IPS-18a (cell line): ENCODE measurements around the gene SLC28A1.

Experiments
- H3K27ac ChIP-seq: one replicate; pipeline ENCODE4 v1.5.1; 2013; ENCODE audit warnings: low read length
- H3K27me3 ChIP-seq: one replicate; pipeline ENCODE4 v1.6.1; 2013; ENCODE audit warnings: mild to moderate bottlenecking, low read length; ENCODE audit not compliant: control insufficient read depth, insufficient read depth
- H3K36me3 ChIP-seq: one replicate; pipeline ENCODE4 v1.6.1; 2013; ENCODE audit warnings: low read depth, low read length; ENCODE audit not compliant: control insufficient read depth
- H3K4me1 ChIP-seq: one replicate; pipeline ENCODE4 v1.6.1; 2013; ENCODE audit warnings: low read depth, low read length; ENCODE audit not compliant: control insufficient read depth
- H3K4me3 ChIP-seq: one replicate; pipeline ENCODE4 v1.5.1; 2013; ENCODE audit warnings: low read length
- H3K9ac ChIP-seq: one replicate; pipeline ENCODE4 v1.6.1; 2013; ENCODE audit warnings: mild to moderate bottlenecking, low read length, moderate library complexity
- H3K9me3 ChIP-seq: one replicate; pipeline ENCODE4 v1.6.1; 2013; ENCODE audit warnings: low read depth, low read length; ENCODE audit not compliant: control insufficient read depth

The SLC28A1 gene

DNA sequence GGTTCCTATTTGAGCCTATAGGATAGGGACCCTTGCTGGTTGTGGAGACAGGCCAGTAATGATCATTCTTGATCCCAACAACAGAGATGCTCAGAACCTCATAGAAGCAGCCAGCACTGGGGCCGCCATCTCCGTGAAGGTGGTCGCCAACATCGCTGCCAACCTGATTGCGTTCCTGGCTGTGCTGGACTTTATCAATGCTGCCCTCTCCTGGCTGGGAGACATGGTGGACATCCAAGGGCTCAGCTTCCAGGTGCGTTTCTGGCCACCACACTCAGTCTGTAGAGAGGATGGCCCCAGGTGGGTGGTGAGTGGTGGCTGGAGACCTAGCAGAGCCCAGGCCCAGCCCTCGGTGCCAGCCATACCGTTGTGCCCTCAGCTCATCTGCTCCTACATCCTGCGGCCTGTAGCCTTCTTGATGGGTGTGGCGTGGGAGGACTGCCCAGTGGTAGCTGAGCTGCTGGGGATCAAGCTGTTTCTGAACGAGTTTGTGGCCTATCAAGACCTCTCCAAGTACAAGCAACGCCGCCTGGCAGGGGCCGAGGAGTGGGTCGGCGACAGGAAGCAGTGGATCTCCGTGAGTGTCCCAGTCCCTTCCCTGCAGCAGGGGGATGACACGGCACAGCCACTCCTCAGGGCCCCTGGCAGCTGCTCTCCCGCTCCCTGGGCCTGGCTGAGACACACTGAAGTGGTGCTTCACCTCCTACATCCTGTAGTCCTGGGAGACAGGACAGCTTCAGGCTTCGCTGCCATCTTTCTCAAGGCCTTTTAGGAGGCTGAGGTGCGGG, 50.7 kb downstream of the SLC28A1 start:
- H3K9ac ChIP-seq = no peak overlapping the region
- no peaks in the 10 kb centered on the region for H3K4me1 ChIP-seq
- no peaks in the 10 kb centered on the region for H3K9me3 ChIP-seq
- H3K27ac ChIP-seq = no peak overlapping the region
- H3K4me3 ChIP-seq = no peak overlapping the region
- H3K27me3 ChIP-seq = no peaks in the 10 kb centered on the region
- no peaks in the 10 kb centered on the region for H3K36me3 ChIP-seq

GRCh38 chr15:84937144-84937543, 52.7 kb downstream of the SLC28A1 start:
- no peak overlapping the region for H3K4me3 ChIP-seq
- no peaks in the 10 kb centered on the region for H3K27me3 ChIP-seq
- no peak overlapping the region for H3K9ac ChIP-seq
- no peaks in the 10 kb centered on the region for H3K36me3 ChIP-seq
- no peaks in the 10 kb centered on the region for H3K4me1 ChIP-seq
- no peaks in the 10 kb centered on the region for H3K9me3 ChIP-seq
- no peak overlapping the region for H3K27ac ChIP-seq

GRCh38 chr15:84938726-84939125, 54.3 kb downstream of the SLC28A1 start:
- Histone ChIP-seq H3K27ac (no peak overlapping the region), H3K9ac (no peak overlapping the region)

DNA sequence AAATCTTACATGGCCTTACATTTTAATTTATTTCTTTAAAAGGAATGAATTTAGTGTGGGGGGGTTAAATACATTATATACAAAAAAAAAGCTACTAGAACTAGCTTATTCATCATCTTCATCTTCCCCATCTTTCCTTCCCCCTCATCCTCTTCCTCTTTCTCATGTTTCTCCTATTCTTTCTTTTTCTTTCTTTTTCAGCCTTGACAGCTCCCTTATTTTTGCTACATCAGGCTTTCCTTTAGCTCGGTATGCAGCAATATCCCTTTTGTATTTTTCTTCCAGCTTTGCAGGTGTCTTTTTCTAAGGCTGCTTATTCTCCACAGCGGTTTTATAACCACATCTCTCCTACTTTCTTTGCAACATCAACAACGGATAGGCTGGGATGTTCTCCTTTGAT, 55.9 kb downstream of the SLC28A1 start:
- Histone ChIP-seq H3K9me3 (no peaks in the 10 kb centered on the region), H3K27me3 (no peaks in the 10 kb centered on the region), H3K27ac (no peak overlapping the region), H3K4me1 (no peaks in the 10 kb centered on the region), H3K4me3 (no peak overlapping the region), H3K36me3 (no peaks in the 10 kb centered on the region), H3K9ac (no peak overlapping the region)

More at GRCh38 chr15:84938726-84939125, 54.3 kb downstream of the SLC28A1 start:
- Histone ChIP-seq H3K4me3 (no peak overlapping the region), H3K27me3 (no peaks in the 10 kb centered on the region), H3K4me1 (no peaks in the 10 kb centered on the region), H3K36me3 (no peaks in the 10 kb centered on the region), H3K9me3 (no peaks in the 10 kb centered on the region)

- Histone ChIP-seq H3K4me3 (no peak overlapping the region), H3K9ac (no peak overlapping the region), H3K27ac (no peak overlapping the region), H3K9me3 (no peaks in the 10 kb centered on the region), H3K36me3 (no peaks in the 10 kb centered on the region), H3K4me1 (no peaks in the 10 kb centered on the region), H3K27me3 (no peaks in the 10 kb centered on the region)
These were observed 58.0 kb downstream of the SLC28A1 start for GRCh38 chr15:84942456-84942855.

GRCh38 chr15:84944311-84944710, 59.8 kb downstream of the SLC28A1 start:
- no peak overlapping the region for H3K9ac ChIP-seq
- no peaks in the 10 kb centered on the region for H3K4me1 ChIP-seq
- H3K36me3 ChIP-seq = no peaks in the 10 kb centered on the region
- H3K27me3 ChIP-seq = no peaks in the 10 kb centered on the region
- no peak overlapping the region for H3K27ac ChIP-seq
- no peaks in the 10 kb centered on the region for H3K9me3 ChIP-seq
- H3K4me3 ChIP-seq = no peak overlapping the region

- Histone ChIP-seq H3K4me3 (no peak overlapping the region), H3K9ac (no peak overlapping the region), H3K36me3 (no peaks in the 10 kb centered on the region), H3K4me1 (no peaks in the 10 kb centered on the region), H3K27ac (no peak overlapping the region), H3K27me3 (no peaks in the 10 kb centered on the region), H3K9me3 (no peaks in the 10 kb centered on the region)
These were observed 60.4 kb downstream of the SLC28A1 start for GRCh38 chr15:84944861-84945260.

- Histone ChIP-seq H3K36me3 (no peaks in the 10 kb centered on the region), H3K4me1 (no peaks in the 10 kb centered on the region), H3K9ac (no peak overlapping the region), H3K4me3 (no peak overlapping the region), H3K27me3 (no peaks in the 10 kb centered on the region), H3K27ac (no peak overlapping the region), H3K9me3 (no peaks in the 10 kb centered on the region)
These were observed 62.5 kb downstream of the SLC28A1 start for GRCh38 chr15:84946772-84947489.

DNA sequence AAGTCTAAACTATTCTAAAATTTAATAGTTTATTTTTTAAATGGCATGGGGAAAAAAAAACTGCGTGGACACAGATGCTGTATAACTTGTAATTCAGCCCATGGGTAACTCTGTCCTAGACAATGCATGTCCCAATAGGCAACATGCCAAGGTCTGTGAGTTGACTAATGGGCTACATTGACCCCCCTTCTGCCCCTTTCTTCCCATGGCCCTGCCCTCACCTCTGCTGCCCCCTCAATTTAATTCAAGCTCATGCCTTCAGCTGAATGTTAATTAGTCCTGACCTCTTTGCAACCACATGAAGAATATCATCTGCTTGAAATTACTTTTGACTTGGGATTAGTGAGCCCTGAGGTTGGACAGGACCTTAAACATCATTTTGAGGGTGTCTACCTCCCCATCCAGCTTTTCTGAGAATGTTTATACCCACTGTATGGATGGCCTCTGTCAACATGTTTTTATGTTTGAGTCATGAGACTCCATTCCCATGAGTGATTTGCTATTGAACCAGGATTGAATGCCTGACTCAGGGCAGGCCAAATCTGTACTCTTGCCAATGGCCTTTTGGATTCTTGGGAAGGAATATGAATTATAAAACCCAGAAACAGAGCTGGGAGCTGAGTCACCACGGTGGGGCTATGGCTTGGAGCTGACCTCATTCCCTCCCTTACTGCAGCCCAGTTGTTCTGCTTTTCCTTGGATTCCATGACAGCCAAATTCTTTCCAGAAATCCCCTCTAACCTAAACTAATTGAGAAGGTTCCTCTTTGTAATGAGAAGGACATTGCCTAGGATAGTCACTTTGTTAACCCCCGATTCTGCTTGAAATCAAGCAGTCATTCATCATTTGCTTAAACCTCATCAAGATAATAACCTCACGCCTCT, 63.7 kb downstream of the SLC28A1 start:
- no peaks in the 10 kb centered on the region for H3K27me3 ChIP-seq
- H3K4me1 ChIP-seq = no peaks in the 10 kb centered on the region
- no peaks in the 10 kb centered on the region for H3K9me3 ChIP-seq
- H3K4me3 ChIP-seq = no peak overlapping the region
- H3K27ac ChIP-seq = no peak overlapping the region
- H3K36me3 ChIP-seq = no peaks in the 10 kb centered on the region
- H3K9ac ChIP-seq = no peak overlapping the region

DNA sequence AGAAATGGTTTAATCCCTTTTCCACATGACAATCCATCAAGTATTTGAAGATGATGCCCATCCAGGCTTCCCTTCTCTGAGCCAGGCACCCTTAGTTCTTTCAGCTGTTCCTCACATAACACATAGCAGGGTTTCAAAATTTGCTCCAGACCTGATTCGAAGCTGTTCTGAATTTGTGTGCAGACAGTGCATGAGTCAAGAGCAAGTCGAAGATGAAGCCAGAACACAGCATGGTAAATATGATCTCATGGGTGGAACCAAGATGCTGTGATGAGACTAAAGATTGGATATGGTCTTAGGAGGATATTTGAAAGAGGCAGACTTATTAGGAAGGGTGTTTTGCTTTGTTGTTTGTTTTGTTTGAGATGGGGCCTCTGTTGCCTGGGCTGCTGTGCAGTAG, 64.6 kb downstream of the SLC28A1 start:
- H3K36me3 ChIP-seq = no peaks in the 10 kb centered on the region
- no peak overlapping the region for H3K9ac ChIP-seq
- no peaks in the 10 kb centered on the region for H3K27me3 ChIP-seq
- H3K9me3 ChIP-seq = no peaks in the 10 kb centered on the region
- no peak overlapping the region for H3K4me3 ChIP-seq
- H3K4me1 ChIP-seq = no peaks in the 10 kb centered on the region
- H3K27ac ChIP-seq = no peak overlapping the region

GRCh38 chr15:84949845-84950569, 65.5 kb downstream of the SLC28A1 start:
- H3K4me1 ChIP-seq = no peaks in the 10 kb centered on the region
- H3K27me3 ChIP-seq = no peaks in the 10 kb centered on the region
- H3K27ac ChIP-seq = no peak overlapping the region
- no peaks in the 10 kb centered on the region for H3K36me3 ChIP-seq
- H3K9ac ChIP-seq = no peak overlapping the region
- no peaks in the 10 kb centered on the region for H3K9me3 ChIP-seq
- H3K4me3 ChIP-seq = no peak overlapping the region
